SK-N-SH (cell line): ENCODE results near the gene ATIC.

ENCODE experiments used
- CTCF ChIP-seq: fragments of 200-600 bp; sonication (generic); IDR thresholded peaks from 2 replicates; pipeline ENCODE4 v1.6.1; 2017; ENCODE audit warnings: antibody characterized with exemption, mild to moderate bottlenecking, moderate library complexity
- EP300 ChIP-seq, 2 experiments: IDR thresholded peaks; 2 replicates each; pipeline versions ENCODE4 v1.4.0 to v1.6.1; 2012; ENCODE audit warnings: borderline replicate concordance in 1 of 2, low read depth in 1 of 2, low read length in 1 of 2
- GABPA ChIP-seq: IDR thresholded peaks from 2 replicates; pipeline ENCODE4 v1.4.0; 2012; ENCODE audit warnings: low read depth, mild to moderate bottlenecking
- NFIC ChIP-seq: IDR thresholded peaks from 2 replicates; pipeline ENCODE4 v1.4.0; 2012; ENCODE audit warnings: borderline replicate concordance
- POLR2AphosphoS5 ChIP-seq: IDR thresholded peaks from 2 replicates; pipeline ENCODE4 v1.6.1; 2012; ENCODE audit warnings: low read depth, low read length
- RAD21 ChIP-seq: IDR thresholded peaks from 2 replicates; pipeline ENCODE4 v1.6.1; 2012; ENCODE audit warnings: mild to moderate bottlenecking, low read length
- REST ChIP-seq: IDR thresholded peaks from 2 replicates; pipeline ENCODE4 v1.6.1; 2012; ENCODE audit warnings: mild to moderate bottlenecking, low read depth, low read length, moderate library complexity
- SMC3 ChIP-seq: IDR thresholded peaks from 2 replicates; pipeline ENCODE4 v1.6.1; 2012; ENCODE audit warnings: low read depth, low read length, improper control_type of control experiment
- TAF1 ChIP-seq: IDR thresholded peaks from 2 replicates; pipeline ENCODE4 v1.6.1; 2012; ENCODE audit warnings: low read depth, mild to moderate bottlenecking, low read length, moderate library complexity, borderline replicate concordance
- TEAD4 ChIP-seq: IDR thresholded peaks from 2 replicates; pipeline ENCODE4 v1.4.0; 2012; ENCODE audit warnings: mild to moderate bottlenecking, borderline replicate concordance; ENCODE audit not compliant: insufficient read depth
- USF1 ChIP-seq: IDR thresholded peaks from 2 replicates; pipeline ENCODE4 v1.4.0; 2012; ENCODE audit warnings: low read depth, borderline replicate concordance

GRCh38 chr2:215274829-215275228 is 37.0 kb upstream of the ATIC start:
- TF ChIP-seq CTCF (no peak), SMC3 (no peak), EP300 (IDR thresholded peaks at IDR 0.05; ENCODE audit: borderline replicate concordance in 1 of 2, low read depth in 1 of 2, low read length in 1 of 2) (no peak), TAF1 (no peak), TEAD4 (no peak), USF1 (no peak), RAD21 (no peak), POLR2AphosphoS5 (no peak), NFIC (no peak), GABPA (no peak), REST (no peak)
